CD4-positive, alpha-beta T cell treated with Interferon alpha-2 for 1 hour (primary cell): ENCODE data around the gene FBXL16.

ENCODE experiments used
- DNase-seq, 2 donors: peaks; one replicate each; pipeline ENCODE4 v3.0.0-alpha.2; 2020 to 2022

The FBXL16 gene

DNA sequence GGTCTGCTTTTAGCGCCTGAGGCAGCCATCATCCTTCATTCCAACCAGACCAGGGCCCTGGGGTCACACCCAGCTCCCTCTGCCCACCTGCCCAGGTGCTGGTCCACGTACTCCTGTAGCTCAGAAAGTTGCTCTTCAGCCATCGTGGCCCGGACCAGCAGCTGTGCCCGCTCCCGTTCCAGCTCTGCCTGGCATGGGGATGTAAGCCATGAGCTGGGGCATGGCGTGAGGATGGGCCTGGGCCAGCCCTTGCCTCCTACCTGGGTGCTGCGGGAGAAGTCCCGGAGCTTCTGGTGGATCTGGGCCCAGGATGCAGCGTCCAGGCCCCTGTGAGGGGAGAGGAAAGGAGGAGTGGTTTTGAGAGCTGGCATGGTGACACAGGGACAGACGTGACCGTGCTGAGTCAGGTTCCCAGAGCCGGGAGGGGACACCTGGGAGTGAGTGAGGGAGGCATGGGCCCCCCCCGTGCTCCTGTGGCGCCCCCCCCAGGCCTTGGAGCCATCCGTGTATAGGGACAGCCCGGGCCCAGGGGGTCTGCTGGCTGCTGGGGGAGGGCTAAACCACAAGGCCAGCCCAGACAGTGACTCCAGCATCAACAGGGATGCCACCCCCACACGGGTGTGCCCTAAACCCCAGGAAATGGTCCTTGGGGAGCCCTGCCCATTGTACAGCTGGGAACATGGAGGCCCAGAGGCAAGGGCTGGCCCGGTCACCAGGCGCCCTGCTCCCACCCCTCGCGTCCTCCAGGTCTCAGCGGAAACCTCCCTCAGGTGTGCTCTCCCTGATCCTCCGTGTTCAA is 17.4 kb upstream of the FBXL16 start:
- no peak for DNase-seq

DNA sequence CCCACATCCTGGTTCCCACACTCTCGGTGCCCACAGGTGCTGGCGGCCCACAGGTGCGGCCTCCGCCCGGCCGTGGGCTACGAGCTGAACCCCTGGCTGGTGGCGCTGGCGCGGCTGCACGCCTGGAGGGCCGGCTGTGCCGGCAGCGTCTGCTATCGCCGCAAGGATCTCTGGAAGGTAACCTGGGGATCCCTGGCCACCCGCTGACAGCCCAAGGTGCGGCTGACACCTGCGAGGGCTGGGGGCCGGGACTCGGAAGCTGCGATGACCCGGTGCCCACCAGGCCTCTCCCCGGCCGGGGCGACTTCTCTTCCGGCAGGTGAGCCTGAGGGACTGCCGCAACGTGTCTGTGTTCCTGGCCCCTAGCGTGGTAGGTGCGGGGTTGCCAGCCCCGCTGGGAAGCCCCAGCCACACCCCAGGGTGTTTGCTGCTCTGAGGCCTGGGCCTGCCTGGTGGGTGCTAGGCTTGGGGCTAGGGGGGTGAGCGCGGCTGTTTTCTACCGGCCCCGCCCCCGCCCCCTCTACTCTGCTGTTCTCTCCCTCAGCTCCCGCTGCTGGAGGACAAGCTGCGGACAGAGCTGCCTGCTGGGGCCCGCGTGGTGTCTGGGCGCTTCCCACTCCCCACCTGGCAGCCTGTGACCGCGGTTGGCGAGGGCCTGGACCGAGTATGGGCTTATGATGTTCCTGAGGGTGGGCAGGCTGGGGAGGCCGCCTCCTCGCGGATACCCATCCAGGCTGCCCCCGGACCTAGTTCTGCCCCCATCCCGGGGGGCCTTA is 16.4 kb upstream of the FBXL16 start:
- DNase-seq: peak in 1 of 2 donors; percentile 45

DNA sequence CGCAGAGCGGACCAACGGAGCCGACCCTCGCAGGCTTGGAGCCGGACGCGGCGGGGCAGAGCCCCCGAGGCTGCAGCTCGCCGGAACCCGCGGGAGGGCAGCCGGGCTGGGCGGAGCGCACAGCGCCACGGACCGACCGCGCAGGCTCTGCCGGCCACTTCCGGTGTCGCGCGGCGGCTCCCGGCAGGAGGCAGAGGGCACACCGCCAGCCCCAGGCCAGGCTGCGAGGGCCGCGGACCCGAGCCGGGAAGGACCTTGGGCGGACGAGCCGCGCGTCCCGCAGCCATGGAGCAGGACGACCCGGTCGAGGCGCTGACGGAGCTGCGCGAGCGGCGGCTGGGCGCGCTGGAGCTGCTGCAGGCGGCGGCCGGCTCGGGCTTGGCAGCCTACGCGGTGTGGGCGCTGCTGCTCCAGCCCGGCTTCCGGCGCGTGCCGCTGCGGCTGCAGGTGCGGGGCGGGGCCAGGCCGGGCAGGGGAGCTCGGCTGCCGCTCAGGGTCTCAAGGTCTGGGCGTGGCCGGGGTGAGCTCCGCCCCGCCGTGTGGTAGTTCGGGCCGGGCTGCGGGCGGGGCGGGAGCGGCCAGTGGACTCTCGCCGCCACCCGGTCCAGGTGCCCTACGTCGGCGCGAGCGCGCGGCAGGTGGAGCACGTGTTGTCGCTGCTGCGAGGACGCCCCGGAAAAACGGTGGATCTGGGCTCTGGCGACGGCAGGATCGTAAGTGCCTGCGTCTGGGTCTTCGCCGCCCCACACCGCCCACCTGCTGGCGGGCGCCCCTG is 15.6 kb upstream of the FBXL16 start, which contains the start of gene ANTKMT:
ANTKMT (plus strand) TSS at position 157 of the 775 bp plus-strand sequence; CDS start at position 286, 129 bp downstream.
- peak; percentile 79 to 84 for DNase-seq

DNA sequence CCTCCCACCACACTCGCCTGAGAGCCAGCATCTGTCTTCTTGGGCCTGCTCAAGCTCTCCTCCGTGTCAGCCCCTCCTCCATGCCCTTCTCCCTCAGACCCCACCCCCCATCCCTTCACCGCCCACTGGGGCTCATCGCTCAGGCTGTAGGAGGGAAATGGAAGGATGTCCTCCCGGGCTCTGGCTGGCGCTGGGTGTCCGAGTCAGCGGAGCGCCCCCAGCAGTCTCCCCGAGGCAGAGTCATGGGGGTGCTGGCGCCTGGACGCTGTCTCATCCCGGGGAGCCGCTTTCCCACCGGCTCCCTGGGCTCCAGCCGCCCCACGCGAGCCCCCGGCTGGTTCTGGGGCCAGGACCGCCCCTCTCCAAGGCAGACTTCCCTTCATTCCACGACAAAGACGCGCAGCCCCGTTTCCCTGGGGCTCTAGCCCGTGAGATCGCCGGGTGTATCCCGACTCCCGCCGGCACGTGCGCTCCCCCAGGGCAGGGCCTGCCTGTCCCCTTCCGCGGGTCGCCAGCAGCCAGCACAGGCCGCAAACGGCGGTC is 14.9 kb upstream of the FBXL16 start:
- peak in 1 of 2 donors; percentile 46 for DNase-seq

DNA sequence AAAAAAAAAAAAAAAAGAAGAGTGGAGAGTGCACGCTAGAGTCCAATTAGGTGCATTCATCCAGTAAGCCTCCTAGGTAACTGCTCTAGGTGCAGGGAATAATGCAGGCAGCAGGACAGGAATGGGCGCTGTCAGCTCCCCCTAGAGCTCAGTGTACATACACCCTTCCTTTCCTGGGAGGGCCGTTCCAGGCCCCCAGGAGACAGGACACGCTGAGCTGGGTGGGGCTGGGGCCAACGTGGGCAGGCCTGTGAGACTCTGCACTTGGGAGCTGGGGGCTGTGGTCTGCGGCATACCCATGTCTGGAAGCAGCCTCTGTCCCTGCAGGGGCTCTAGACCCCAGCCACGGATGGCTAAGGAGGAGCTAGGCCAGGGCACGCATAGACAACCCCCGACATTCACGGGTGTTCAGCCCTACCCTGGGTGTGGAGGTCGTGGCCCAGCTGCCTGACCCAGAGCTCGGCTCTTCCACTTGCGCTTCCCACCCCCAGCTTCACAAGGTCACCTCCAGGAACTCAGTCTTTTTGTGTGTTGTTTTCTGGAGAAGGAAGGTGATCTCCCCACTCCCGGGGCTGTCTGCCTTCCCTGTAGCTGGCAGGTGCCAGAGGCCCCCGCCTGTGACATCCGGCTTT is 14.3 kb upstream of the FBXL16 start:
- DNase-seq: no peak

DNA sequence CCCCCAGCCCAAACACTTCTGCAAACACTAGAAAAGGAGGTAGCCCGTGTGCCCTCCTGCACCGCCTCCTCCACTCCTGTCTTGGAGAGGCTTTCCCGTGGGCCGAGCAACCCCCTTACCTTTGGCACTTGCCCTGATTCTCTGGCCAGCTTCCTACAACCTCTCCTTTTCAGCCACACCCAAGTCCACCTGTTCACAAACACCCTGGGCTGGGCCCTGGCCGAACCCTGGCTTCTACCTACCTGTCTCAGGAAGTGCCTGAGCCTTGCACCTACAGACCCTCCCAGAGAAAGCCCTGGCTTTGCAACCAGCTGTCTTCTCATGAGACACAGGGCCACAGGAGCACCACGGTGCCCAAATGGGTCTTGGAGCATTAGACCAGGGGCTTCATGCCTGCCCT is 13.3 kb upstream of the FBXL16 start:
- DNase-seq: no peak

DNA sequence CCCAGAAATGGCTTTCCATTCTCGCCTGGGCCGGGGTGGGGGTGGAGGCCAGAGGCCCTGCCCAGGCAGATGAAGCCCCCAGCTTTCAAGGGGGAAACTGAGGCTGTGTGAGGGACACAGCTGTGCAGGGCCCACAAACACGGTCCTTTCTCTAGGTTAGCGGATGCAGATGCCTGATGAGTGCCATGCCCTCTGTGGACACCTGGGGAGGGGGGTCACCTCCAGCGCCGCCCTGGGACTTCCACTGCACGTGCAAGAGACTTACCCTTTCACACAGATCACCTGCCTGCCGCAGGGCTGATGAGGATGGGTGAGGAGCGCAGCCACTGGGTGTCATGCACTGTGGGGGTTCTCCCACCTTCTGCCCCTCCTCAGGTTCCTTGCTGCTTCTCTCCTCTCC is 12.8 kb upstream of the FBXL16 start:
- no peak for DNase-seq

DNA sequence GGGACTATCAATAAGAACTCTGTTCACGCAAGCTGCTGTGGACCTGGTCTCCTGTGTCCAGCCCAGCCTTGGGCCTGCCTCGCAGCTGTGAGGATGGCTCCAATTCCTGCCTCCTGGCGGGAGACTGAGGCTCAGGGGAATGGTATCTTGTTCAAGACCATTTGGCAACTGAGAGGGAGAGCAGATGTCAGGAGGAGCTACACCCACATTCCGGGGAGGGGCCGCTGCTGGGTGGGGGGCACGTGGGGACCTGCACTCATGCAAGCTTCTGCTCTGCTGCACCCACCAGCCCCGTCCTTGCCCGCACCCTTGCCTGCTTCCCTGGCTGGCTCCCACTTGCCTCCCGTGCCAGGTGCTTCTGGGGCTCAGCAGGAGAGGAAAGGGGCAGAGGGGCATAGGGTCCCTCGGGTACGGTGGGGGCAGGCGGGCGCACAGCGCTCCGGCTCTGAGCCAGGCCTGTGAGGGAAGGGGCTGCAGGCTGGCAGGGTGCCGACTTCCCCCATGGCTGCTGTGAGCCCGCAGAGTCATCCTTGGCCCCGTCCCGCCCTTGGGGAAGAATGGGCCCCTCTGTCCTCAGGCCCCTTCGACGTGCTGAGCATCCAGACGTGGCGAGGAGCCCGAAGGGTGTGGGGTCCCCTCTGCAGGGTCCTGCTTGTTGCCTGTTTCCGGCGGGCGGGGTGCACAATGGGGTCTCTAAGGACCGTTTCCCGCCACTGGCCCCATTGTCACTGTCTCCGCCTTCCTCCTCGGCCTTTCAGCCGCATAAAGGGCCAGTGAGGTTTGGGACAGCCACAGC is 12.0 kb upstream of the FBXL16 start:
- DNase-seq: no peak

DNA sequence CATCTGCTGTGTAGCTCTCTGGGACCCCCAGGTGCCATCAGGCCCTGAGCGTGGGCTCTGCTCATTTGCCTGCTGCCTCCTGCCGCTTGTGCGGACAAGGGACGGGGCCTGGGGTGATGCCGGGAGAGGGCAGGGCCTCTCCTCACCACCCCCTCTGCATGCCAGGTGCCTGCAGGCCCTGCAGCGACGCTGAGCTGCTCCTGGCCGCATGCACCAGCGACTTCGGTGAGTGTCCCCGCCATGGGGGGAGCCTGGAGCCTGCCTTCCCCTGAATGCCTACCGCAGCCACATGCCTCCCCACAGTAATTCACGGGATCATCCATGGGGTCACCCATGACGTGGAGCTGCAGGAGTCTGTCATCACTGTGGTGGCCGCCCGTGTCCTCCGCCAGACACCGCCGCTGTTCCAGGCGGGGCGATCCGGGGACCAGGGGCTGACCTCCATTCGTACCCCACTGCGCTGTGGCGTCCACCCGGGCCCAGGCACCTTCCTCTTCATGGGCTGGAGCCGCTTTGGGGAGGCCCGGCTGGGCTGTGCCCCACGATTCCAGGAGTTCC is 11.2 kb upstream of the FBXL16 start:
- DNase-seq: no peak

DNA sequence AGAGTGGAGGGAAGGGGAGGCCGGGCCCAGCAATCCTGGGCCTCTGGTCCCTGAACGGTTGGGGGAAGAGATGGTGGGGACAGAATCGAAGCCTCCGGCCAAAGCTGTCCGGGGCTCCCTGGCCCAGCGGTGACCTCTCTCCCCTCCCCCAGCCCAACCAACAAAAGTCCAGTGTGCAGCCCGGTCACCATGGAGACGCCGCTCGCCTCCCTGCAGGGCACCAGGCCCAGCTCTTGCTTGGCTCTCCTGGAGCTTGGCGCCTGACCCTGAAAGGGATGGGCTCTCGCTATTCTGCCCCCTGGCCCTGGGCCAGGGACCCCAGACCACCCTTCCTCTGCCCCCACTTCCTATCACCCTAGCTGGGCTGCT is 10.6 kb upstream of the FBXL16 start:
- no peak for DNase-seq

DNA sequence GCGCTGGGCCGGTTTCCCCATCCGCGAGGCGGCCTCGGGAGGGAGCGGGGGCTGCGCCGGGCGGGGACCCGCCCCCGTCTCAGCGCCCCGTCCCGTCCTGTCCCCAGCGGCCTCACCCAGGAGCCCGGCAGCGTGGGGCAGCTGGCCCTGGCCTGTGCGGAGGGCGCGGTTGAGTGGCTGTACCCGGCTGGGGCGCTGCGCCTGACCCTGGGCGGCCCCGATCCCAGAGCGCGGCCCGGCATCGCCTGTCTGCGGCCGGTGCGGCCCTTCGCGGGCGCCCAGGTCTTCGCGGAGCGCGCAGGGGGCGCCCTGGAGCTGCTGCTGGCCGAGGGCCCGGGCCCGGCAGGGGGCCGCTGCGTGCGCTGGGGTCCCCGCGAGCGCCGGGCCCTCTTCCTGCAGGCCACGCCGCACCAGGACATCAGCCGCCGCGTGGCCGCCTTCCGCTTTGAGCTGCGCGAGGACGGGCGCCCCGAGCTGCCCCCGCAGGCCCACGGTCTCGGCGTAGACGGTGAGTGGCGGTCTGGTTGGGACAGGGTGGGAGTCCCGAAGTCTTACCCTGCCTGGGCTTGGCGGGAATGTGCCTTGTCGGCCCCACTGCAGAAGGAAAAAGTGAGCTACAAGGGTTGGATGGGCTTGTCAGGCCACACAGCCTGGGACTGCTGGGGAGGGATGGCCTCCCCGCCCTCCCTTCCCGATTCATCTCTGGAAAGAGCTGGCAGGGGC is 10.0 kb upstream of the FBXL16 start:
- no peak for DNase-seq

DNA sequence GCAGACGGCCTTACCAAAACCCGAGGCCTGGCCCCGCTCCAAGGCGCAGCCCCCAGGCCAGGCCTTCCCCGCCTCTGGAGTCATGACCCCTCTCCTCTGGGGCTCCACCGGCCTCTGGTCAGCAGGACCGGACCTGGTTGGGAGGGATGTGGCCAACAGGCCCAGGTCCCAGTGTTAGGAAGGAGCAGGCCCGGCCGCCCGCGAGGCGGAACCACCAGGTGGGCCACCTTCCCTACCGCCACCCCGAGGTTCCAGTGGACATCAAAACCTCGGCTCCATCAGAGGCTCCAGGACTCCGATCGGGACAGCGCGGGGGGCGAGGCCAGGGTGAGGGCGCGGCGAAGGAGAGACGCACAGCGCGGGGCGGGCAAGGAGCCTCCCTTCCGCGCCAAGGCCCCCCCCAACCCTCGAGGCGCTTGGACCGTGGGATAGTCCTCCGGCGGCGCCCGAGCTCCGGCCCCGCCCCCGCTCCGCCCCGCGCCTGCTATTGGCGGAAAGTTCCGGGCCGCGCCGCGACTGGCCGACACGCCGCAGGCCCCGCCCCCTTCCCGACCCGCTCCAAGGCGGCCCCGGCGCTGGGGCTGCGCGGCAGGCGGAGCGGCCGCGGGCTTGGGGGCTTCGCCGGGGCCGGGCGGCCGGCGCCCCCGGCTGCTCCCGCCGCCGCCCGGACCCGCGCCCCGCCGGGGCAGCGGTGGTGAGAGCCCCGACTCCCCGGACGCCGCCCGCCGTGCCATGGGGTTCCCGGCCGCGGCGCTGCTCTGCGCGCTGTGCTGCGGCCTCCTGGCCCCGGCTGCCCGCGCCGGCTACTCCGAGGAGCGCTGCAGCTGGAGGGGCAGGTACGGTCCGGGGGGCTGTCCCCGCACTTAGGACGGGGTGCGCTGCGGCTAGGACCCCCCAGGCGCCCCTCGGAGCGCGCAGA is 9.2 kb upstream of the FBXL16 start, which contains the start of gene METRN:
METRN (plus strand) TSS at position 561 of the 919 bp plus-strand sequence; CDS start at position 733, 172 bp downstream.
- peak; percentile 85 to 91 for DNase-seq

DNA sequence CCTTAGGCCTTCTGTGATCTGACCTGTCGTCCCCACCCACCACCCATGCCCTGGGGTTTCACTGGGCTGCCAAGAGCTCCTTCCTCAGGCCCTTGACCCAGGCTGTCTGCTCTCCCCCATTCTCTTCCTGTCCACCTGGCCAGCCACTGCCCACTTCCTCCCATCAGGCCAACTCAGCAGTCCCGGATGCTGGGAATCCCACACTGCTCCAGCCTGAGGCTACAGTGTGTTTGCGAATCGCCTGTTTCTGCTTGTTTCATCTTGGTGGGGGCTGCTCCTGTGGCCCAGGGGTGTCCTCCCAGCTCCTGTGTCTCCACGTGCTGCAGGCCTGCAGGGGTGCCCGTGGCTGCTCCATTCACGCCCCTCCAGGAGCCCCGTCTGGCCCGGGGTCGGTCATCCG is 8.5 kb upstream of the FBXL16 start:
- DNase-seq: no peak

DNA sequence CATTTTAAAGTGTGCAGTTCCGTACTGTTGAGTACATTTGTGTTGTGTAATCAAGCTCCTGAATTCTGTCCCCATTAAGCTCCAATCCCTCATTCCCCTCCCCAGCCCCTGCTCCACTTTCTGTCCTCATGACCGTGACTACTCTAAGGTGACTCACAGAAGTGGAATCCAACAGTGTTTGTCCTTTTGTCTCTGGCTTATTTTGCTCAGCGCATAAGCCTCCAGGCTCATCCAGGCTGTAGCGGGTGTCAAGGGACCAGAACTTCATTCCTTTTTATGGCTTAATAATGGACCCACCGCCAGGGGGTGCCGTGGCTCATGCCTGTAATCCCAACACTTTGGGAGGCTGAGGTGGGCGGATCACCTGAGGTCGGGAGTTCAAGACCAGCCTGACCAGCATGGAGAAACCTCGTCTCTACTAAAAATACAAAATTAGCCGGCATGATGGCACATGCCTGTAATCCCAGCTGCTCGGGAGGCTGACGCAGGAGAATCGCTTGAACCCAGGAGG is 7.2 kb upstream of the FBXL16 start:
- peak; percentile 30 to 61 for DNase-seq

DNA sequence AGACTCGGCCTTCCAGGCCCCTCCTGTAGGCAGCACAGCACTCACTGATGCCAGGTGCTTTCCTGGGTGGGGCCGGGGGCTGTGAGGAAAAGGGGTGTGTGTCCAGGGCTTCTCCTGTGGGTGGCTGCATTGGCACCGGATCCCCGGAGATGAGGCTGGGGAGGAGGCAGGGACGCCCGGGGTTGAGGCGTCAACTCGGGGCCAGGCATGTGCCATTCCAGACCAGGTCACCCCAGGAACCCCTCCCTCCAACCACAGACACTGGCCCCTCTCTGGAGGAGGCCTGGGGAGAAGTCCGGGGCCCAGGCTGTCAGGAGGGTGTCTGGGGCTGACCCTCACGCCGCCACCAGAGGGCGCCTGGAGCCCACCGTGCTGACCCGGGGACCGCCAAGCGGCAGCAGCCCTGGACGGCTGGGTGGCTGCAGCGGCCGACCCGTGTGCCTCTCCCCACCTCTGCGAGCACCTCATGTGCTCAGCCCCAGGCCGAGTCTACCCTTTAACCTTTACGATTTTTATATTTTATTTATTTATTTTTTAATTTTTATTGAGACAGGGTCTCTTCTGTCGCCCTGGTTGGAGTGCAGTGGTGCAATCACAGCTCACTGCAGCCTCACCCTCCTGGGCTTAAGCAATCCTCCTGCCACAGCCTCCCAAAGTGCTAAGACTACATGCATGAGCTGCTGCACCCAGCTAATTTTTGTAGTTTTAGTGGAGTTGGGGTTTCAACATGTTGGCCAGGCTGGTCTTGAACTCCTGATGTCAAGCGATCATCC is 6.1 kb upstream of the FBXL16 start:
- DNase-seq: peak; percentile 76 to 81

DNA sequence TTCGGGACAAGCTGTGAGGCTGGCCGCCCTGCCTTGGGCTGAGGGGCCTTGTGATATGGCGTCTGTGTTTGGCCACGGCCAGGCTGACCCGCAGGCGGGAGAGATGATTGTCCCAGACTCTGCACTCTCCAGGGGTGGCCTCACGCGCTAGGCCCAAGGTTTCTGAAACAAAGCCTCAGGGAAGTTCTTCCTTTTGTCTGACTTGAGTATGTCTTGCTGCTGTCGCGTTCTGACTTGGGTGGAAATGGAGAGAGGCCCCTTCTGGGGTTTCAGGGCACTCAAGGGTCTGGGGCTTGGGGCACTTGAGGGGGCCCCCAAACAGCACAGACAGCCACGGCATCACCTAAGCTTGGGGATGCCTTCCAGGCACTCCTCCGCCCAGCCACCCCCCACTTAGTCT is 5.5 kb upstream of the FBXL16 start:
- no peak for DNase-seq

DNA sequence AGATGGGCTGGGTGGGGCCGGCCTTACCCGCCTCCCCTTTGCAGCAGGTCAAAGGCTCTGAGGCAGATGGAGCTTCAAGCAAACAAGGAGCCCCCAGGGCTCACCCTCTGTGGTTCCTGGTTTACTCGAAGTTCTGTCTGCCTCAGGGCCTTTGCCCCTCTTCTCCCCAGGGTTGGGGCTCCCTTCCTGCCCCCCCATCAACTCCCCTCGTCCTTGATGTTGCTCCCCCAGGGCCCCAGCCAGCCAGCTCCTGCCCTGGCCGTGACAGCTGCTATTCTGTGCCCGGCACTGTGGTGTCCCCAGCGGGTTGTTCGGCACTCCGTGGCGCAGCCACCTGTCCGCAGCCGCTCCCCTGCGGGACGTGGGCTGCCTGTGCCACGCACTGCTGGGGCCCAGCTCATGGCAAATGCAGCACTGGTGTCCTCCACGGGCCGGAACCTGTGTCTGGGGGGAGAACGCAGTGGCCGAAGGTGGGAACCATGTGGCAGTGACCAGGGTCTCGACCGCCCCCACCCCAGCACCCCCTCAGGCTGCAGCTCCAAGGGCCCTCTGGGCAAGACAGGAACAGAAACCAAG is 5.0 kb upstream of the FBXL16 start:
- DNase-seq: no peak
